K562 (cell line): ENCODE data around the gene ASB6. TPM values are rescaled to one million over a fixed set of nuclear protein-coding genes. Genes with fewer than 3 reads are reported as not detected.

Experiments used
- CEBPB ChIP-seq: fragments of 450-650 bp; IDR thresholded peaks from 2 replicates; pipeline ENCODE4 v1.6.1; 2016; ENCODE audit warnings: missing genetic modification characterization, missing compliant biosample characterization
- CTBP1 ChIP-seq: fragments of 450-650 bp; IDR thresholded peaks from 2 replicates; pipeline ENCODE4 v1.6.1; 2016; ENCODE audit warnings: borderline replicate concordance
- E2F1 ChIP-seq: sonication (generic); formaldehyde crosslinking; IDR thresholded peaks from 2 replicates; pipeline ENCODE4 v1.8.1; 2023; ENCODE audit warnings: mild to moderate bottlenecking, missing genetic modification reagents, moderate library complexity
- FOXJ3 ChIP-seq: sonication (generic); formaldehyde crosslinking; IDR thresholded peaks from 2 replicates; pipeline ENCODE4 v1.4.0; 2020; ENCODE audit warnings: mild to moderate bottlenecking, missing genetic modification reagents
- FOXM1 ChIP-seq, 2 experiments: fragments of 450-650 bp in 1 of 2; sonication (generic) in 1 of 2; formaldehyde crosslinking in 1 of 2; IDR thresholded peaks; 2 replicates each; pipeline versions ENCODE4 v1.6.1 to v1.9.0; 2017 to 2022; ENCODE audit warnings: low read depth in 2 of 2, mild to moderate bottlenecking in 2 of 2, missing genetic modification reagents in 1 of 2, moderate library complexity in 1 of 2
- GATA2 ChIP-seq: sonication (generic); formaldehyde crosslinking; IDR thresholded peaks from 2 replicates; pipeline ENCODE4 v1.4.0; 2020; ENCODE audit warnings: mild to moderate bottlenecking, missing genetic modification reagents
- GTF3C2 ChIP-seq: IDR thresholded peaks from 3 replicates; pipeline ENCODE4 v1.6.1; 2011; ENCODE audit warnings: borderline replicate concordance, mild to moderate bottlenecking, moderate library complexity; ENCODE audit not compliant: insufficient read length; ENCODE audit errors: extremely low read depth
- L3MBTL2 ChIP-seq: fragments of 450-650 bp; IDR thresholded peaks from 2 replicates; pipeline ENCODE4 v1.6.1; 2016; ENCODE audit warnings: mild to moderate bottlenecking, moderate library complexity
- SRSF9 ChIP-seq: fragments of 200-400 bp; formaldehyde crosslinking; IDR thresholded peaks from 2 replicates; pipeline ENCODE4 v1.6.1; 2017; ENCODE audit warnings: low read depth, low read length, borderline replicate concordance
- TCFL5 ChIP-seq: fragments of 250-450 bp; sonication (Bioruptor Pico); conservative IDR thresholded peaks from 2 replicates; pipeline ENCODE4 v1.6.1; 2021; ENCODE audit warnings: mild to moderate bottlenecking, moderate library complexity, matching md5 sums
- TEAD1 ChIP-seq, 2 experiments: fragments of 450-650 bp in 1 of 2; sonication (generic) in 1 of 2; formaldehyde crosslinking; IDR thresholded peaks; 2 replicates each; pipeline versions ENCODE4 v1.4.0 to v1.8.0; 2020 to 2022; ENCODE audit warnings: mild to moderate bottlenecking in 2 of 2, missing genetic modification reagents in 1 of 2
- YBX1 ChIP-seq: fragments of 450-650 bp; IDR thresholded peaks from 2 replicates; pipeline ENCODE4 v1.7.1; 2016; ENCODE audit warnings: mild to moderate bottlenecking
- ZBTB1 ChIP-seq: sonication (generic); formaldehyde crosslinking; IDR thresholded peaks from 2 replicates; pipeline ENCODE4 v1.8.1; 2023; ENCODE audit warnings: missing genetic modification reagents, low read depth, mild to moderate bottlenecking, borderline replicate concordance
- ZNF174 ChIP-seq: fragments of 250-450 bp; sonication (Bioruptor Pico); IDR thresholded peaks from 2 replicates; pipeline ENCODE4 v1.4.0; 2020; ENCODE audit warnings: mild to moderate bottlenecking
- ZNF431 ChIP-seq: sonication (generic); formaldehyde crosslinking; IDR thresholded peaks from 2 replicates; pipeline ENCODE4 v1.8.0; 2022; ENCODE audit warnings: mild to moderate bottlenecking, missing genetic modification reagents
- polyA plus RNA-seq, 8 experiments: library from polyadenylated mRNA; depleted of rRNA in 4 of 8; stranded (reverse) in 5 of 8; unstranded in 3 of 8; fragments of >200 nt; fragmentation: Nextera tagmentation in 2 of 8; fragmentation: Illumina TruSeq in 1 of 8; extraction: Ambion mirVana in 2 of 8; extraction: Trizol in 1 of 8; gene quantifications; 2 replicates each; pipeline versions ENCODE4 v1.2.1 to v1.2.3, GENCODE V29; 2011 to 2014; ENCODE audit warnings: inconsistent platforms in 1 of 8, missing spikeins in 1 of 8
- total RNA-seq, 7 experiments: library from RNA; depleted of rRNA in 6 of 7; stranded (reverse); fragments of >200 nt in 6 of 7; fragmentation: Illumina TruSeq in 2 of 7; extraction: Trizol in 2 of 7; gene quantifications; 2 replicates each; pipeline versions ENCODE4 v1.2.1 to v1.2.3, GENCODE V29; 2011 to 2021; ENCODE audit warnings: low replicate concordance in 1 of 7
- TF ChIP-seq, protein P1 (sequence below): fragments of 250-450 bp; sonication (Bioruptor Pico); IDR thresholded peaks from 2 replicates; pipeline ENCODE4 v1.5.0; 2022; ENCODE audit warnings: mild to moderate bottlenecking
- TF ChIP-seq, protein P2 (sequence below): fragments of 450-650 bp; IDR thresholded peaks from 2 replicates; pipeline ENCODE4 v1.6.1; 2016; ENCODE audit warnings: mild to moderate bottlenecking

The ASB6 gene
- total and polyA plus RNA-seq, 9 of the 15 experiments (the other 6 are each of a cell fraction or from before 2014, with no cell fraction given) = 0.92 to 17.8 (median 11.3) TPM

- TF ChIP-seq ZNF174 = no peak
- no peak for TF ChIP-seq TEAD1 (CRISPR knock-in tag; IDR thresholded peaks at IDR 0.05)
- TF ChIP-seq FOXM1 (IDR thresholded peaks at IDR 0.05; ENCODE audit: low read depth) = no peak
- no peak for TF ChIP-seq FOXM1 (CRISPR knock-in tag; IDR thresholded peaks at IDR 0.05; ENCODE audit: low read depth)
- no peak for TF ChIP-seq YBX1
- TF ChIP-seq L3MBTL2 = peak; percentile 56
- TF ChIP-seq TCFL5 = no peak
- TF ChIP-seq GATA2 (CRISPR knock-in tag) = no peak
- TF ChIP-seq E2F1 = no peak
- TF ChIP-seq, protein P1, sequence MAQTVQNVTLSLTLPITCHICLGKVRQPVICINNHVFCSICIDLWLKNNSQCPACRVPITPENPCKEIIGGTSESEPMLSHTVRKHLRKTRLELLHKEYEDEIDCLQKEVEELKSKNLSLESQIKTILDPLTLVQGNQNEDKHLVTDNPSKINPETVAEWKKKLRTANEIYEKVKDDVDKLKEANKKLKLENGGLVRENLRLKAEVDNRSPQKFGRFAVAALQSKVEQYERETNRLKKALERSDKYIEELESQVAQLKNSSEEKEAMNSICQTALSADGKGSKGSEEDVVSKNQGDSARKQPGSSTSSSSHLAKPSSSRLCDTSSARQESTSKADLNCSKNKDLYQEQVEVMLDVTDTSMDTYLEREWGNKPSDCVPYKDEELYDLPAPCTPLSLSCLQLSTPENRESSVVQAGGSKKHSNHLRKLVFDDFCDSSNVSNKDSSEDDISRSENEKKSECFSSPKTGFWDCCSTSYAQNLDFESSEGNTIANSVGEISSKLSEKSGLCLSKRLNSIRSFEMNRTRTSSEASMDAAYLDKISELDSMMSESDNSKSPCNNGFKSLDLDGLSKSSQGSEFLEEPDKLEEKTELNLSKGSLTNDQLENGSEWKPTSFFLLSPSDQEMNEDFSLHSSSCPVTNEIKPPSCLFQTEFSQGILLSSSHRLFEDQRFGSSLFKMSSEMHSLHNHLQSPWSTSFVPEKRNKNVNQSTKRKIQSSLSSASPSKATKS (CRISPR knock-in tag) = no peak
- TF ChIP-seq SRSF9 = no peak
- no peak for TF ChIP-seq GTF3C2
- TF ChIP-seq CEBPB (tag) = no peak
- peak; percentile 82 for TF ChIP-seq CTBP1
- TF ChIP-seq, protein P2, sequence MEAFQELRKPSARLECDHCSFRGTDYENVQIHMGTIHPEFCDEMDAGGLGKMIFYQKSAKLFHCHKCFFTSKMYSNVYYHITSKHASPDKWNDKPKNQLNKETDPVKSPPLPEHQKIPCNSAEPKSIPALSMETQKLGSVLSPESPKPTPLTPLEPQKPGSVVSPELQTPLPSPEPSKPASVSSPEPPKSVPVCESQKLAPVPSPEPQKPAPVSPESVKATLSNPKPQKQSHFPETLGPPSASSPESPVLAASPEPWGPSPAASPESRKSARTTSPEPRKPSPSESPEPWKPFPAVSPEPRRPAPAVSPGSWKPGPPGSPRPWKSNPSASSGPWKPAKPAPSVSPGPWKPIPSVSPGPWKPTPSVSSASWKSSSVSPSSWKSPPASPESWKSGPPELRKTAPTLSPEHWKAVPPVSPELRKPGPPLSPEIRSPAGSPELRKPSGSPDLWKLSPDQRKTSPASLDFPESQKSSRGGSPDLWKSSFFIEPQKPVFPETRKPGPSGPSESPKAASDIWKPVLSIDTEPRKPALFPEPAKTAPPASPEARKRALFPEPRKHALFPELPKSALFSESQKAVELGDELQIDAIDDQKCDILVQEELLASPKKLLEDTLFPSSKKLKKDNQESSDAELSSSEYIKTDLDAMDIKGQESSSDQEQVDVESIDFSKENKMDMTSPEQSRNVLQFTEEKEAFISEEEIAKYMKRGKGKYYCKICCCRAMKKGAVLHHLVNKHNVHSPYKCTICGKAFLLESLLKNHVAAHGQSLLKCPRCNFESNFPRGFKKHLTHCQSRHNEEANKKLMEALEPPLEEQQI = no peak
- TF ChIP-seq FOXJ3 = no peak
- no peak for TF ChIP-seq ZNF431 (CRISPR knock-in tag)
- TF ChIP-seq ZBTB1 = 0 out of 2 replicates have a peak, but pooled peaks have one; percentile 54
Measured at GRCh38 chr9:129619787-129620668, 21.9 kb downstream of the ASB6 start (continued).
